ENCODE data around the gene CYP2B6. TPM values are rescaled to one million over a fixed set of nuclear protein-coding genes. Genes with fewer than 3 reads are reported as not detected.

CYP2B6 gene
- total and polyA plus RNA-seq, 7 donors: 0.62 TPM; not detected in 6

- TF ChIP-seq, protein P1, sequence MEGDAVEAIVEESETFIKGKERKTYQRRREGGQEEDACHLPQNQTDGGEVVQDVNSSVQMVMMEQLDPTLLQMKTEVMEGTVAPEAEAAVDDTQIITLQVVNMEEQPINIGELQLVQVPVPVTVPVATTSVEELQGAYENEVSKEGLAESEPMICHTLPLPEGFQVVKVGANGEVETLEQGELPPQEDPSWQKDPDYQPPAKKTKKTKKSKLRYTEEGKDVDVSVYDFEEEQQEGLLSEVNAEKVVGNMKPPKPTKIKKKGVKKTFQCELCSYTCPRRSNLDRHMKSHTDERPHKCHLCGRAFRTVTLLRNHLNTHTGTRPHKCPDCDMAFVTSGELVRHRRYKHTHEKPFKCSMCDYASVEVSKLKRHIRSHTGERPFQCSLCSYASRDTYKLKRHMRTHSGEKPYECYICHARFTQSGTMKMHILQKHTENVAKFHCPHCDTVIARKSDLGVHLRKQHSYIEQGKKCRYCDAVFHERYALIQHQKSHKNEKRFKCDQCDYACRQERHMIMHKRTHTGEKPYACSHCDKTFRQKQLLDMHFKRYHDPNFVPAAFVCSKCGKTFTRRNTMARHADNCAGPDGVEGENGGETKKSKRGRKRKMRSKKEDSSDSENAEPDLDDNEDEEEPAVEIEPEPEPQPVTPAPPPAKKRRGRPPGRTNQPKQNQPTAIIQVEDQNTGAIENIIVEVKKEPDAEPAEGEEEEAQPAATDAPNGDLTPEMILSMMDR (IDR thresholded peaks at IDR 0.05): no peak
- no peak overlapping the region for H3K4me3 ChIP-seq
- H3K27me3 ChIP-seq (ENCODE audit: insufficient read depth in 3 of 3, low read length in 2 of 3): no peaks in the 10 kb centered on the region
- no peak overlapping the region for H3K27ac ChIP-seq
- no peak for DNase-seq
- peaks cover 3% of the 10 kb centered on the region for H3K9me3 ChIP-seq
- no peak for ATAC-seq
- H3K36me3 ChIP-seq (ENCODE audit: insufficient read depth in 1 of 2, low read depth in 1 of 2): no peaks in the 10 kb centered on the region
- intact Hi-C loops (cut with DNase I): no loop called here
- WGBS, 3 donors: 59 to 62% (median 60%) methylated on average over 7 of the region's 7 CpGs
- H3K4me1 ChIP-seq: no peaks in the 10 kb centered on the region
Measured at GRCh38 chr19:41064974-41065569, 74.0 kb downstream of the CYP2B6 start.

Other genes starting within 250 kb of the CYP2B6 start
- gene ACTMAP, start 240.8 kb upstream of the CYP2B6 start, total RNA-seq: 10 to 100 TPM in 2 of 4 donors, 1 to 10 TPM in 2; 6.7 to 13.3 (median 9.6) TPM
- 1 to 10 TPM; 5.1 to 8.9 (median 6.6) TPM for gene ACTMAP, start 240.8 kb upstream of the CYP2B6 start, polyA plus RNA-seq
- 10 to 100 TPM; 27.5 to 43.6 (median 33.5) TPM for gene SNRPA, start 240.1 kb upstream of the CYP2B6 start, total RNA-seq
- 10 to 100 TPM; 21.5 to 34.2 (median 22.5) TPM for gene SNRPA, start 240.1 kb upstream of the CYP2B6 start, polyA plus RNA-seq
- 1 to 10 TPM in 1 of 4 donors, not detected in 3; 1.3 TPM for gene MIA, start 215.8 kb upstream of the CYP2B6 start, total RNA-seq
- gene MIA, start 215.8 kb upstream of the CYP2B6 start, polyA plus RNA-seq: under 1 TPM in 2 of 3 donors, not detected in 1; 0.38 to 0.77 TPM
- gene RAB4B, start 213.0 kb upstream of the CYP2B6 start, total RNA-seq: 10 to 100 TPM in 3 of 4 donors, 1 to 10 TPM in 1; 8.2 to 14.5 (median 13.9) TPM
- gene RAB4B, start 213.0 kb upstream of the CYP2B6 start, polyA plus RNA-seq: 10 to 100 TPM; 19.2 to 28.7 (median 23.4) TPM
- gene EGLN2, start 192.1 kb upstream of the CYP2B6 start, total RNA-seq: 10 to 100 TPM; 34.9 to 42.9 (median 38.9) TPM
- 10 to 100 TPM; 45.8 to 67.6 (median 50.0) TPM for gene EGLN2, start 192.1 kb upstream of the CYP2B6 start, polyA plus RNA-seq
- gene CYP2A6, start 140.8 kb upstream of the CYP2B6 start, total RNA-seq: under 1 TPM in 1 of 4 donors, not detected in 3; 0.32 TPM
- gene CYP2A6, start 140.8 kb upstream of the CYP2B6 start, polyA plus RNA-seq: not detected
- under 1 TPM in 1 of 4 donors, not detected in 3; 0.71 TPM for gene CYP2A7, start 109.1 kb upstream of the CYP2B6 start, total RNA-seq
- gene CYP2A7, start 109.1 kb upstream of the CYP2B6 start, polyA plus RNA-seq: not detected
- not detected for gene CYP2A13, start 97.2 kb downstream of the CYP2B6 start, total RNA-seq
- gene CYP2A13, start 97.2 kb downstream of the CYP2B6 start, polyA plus RNA-seq: not detected
- not detected for gene CYP2F1, start 123.2 kb downstream of the CYP2B6 start, total RNA-seq
- not detected for gene CYP2F1, start 123.2 kb downstream of the CYP2B6 start, polyA plus RNA-seq
- 1 to 10 TPM in 1 of 4 donors, under 1 TPM in 3; 0.27 to 1.1 (median 0.62) TPM for gene CYP2S1, start 201.9 kb downstream of the CYP2B6 start, total RNA-seq
- under 1 TPM; 0.10 to 0.56 (median 0.26) TPM for gene CYP2S1, start 201.9 kb downstream of the CYP2B6 start, polyA plus RNA-seq
- gene AXL, start 227.9 kb downstream of the CYP2B6 start, total RNA-seq: 10 to 100 TPM in 2 of 4 donors, 1 to 10 TPM in 2; 8.4 to 13.6 (median 11.0) TPM
- 1 to 10 TPM; 3.3 to 4.4 (median 4.3) TPM for gene AXL, start 227.9 kb downstream of the CYP2B6 start, polyA plus RNA-seq

Measured in psoas muscle (tissue), 8 donors.